LNCaP clone FGC (cell line): ENCODE results near the gene PGM5.
A peak's percentile ranks its signal among the peaks of the same experiment; 100 is the strongest.

ENCODE experiments used
- DNase-seq: peaks from one replicate; pipeline ENCODE4 v3.0.0-alpha.2; 2011; ENCODE audit warnings: low read depth
- H3K4me3 ChIP-seq: 2 replicates; pipeline ENCODE4 v1.5.1; 2011; ENCODE audit warnings: mild to moderate bottlenecking, low read depth, low read length, control low read depth
- CTCF ChIP-seq: IDR thresholded peaks from 2 replicates; pipeline ENCODE4 v1.5.1; 2012; ENCODE audit warnings: mild to moderate bottlenecking; ENCODE audit not compliant: control insufficient read depth, insufficient read depth; ENCODE audit errors: extremely low read depth

Gene PGM5

GRCh38 chr9:68562461-68562860 lies 206.1 kb downstream of the PGM5 start:
- no peak for DNase-seq
- no peak overlapping the region for H3K4me3 ChIP-seq
- no peak for TF ChIP-seq CTCF

GRCh38 chr9:68567565-68567964 lies 211.2 kb downstream of the PGM5 start:
- no peak for DNase-seq
- no peak for TF ChIP-seq CTCF
- no peak overlapping the region for H3K4me3 ChIP-seq

- TF ChIP-seq CTCF: peak; percentile 48
- no peak for DNase-seq
- H3K4me3 ChIP-seq: no peak overlapping the region
Measured at GRCh38 chr9:68574150-68574549, 217.7 kb downstream of the PGM5 start.

GRCh38 chr9:68575817-68576216 lies 219.4 kb downstream of the PGM5 start:
- no peak for TF ChIP-seq CTCF
- no peak overlapping the region for H3K4me3 ChIP-seq
- no peak for DNase-seq

GRCh38 chr9:68577774-68578591 lies 221.6 kb downstream of the PGM5 start:
- H3K4me3 ChIP-seq: no peak overlapping the region
- TF ChIP-seq CTCF: no peak
- DNase-seq: no peak
